Heart left ventricle (tissue), 16 donors: ENCODE data around the gene PSORS1C1. TPM values are rescaled to one million over a fixed set of nuclear protein-coding genes. Genes with fewer than 3 reads are reported as not detected.

ENCODE experiments used
- ATAC-seq, 4 donors: fragments of 200-7000 bp; cut with Tn5 transposase; one replicate each; pipeline ENCODE4 v1.9.1; 2020 to 2022; ENCODE audit warnings: moderate library complexity in 4 of 4, mild to moderate bottlenecking in 3 of 4, moderate number of reproducible peaks in 1 of 4
- DNase-seq, 5 donors: peaks; one replicate each; pipeline ENCODE4 v3.0.0-alpha.2; 2020
- H3K27ac ChIP-seq, 12 donors: fragments of 200-600 bp; sonication (generic) in 4 of 12; one replicate each; pipeline versions ENCODE4 v1.5.0 to v1.8.0; 2016 to 2022; ENCODE audit warnings: mild to moderate bottlenecking in 2 of 12
- H3K27me3 ChIP-seq, 9 donors: fragments of 200-600 bp; sonication (generic) in 2 of 9; one replicate each; pipeline versions ENCODE4 v1.5.1 to v1.8.0; 2016 to 2022; ENCODE audit warnings: mild to moderate bottlenecking in 3 of 9
- H3K36me3 ChIP-seq, 9 donors: fragments of 200-600 bp; sonication (generic) in 2 of 9; one replicate each; pipeline versions ENCODE4 v1.5.0 to v1.8.0; 2018 to 2022; ENCODE audit warnings: mild to moderate bottlenecking in 2 of 9
- H3K4me1 ChIP-seq, 12 donors: fragments of 200-600 bp; sonication (generic) in 4 of 12; one replicate each; pipeline versions ENCODE4 v1.5.0 to v1.8.0; 2016 to 2022; ENCODE audit warnings: mild to moderate bottlenecking in 3 of 12
- H3K4me3 ChIP-seq, 12 donors: fragments of 200-600 bp; sonication (generic) in 4 of 12; one replicate each; pipeline versions ENCODE4 v1.5.0 to v1.8.0; 2017 to 2022; ENCODE audit warnings: mild to moderate bottlenecking in 9 of 12, moderate library complexity in 4 of 12
- H3K9me3 ChIP-seq, 12 donors: fragments of 200-600 bp; sonication (generic) in 4 of 12; one replicate each; pipeline versions ENCODE4 v1.5.0 to v1.8.0; 2016 to 2022; ENCODE audit warnings: mild to moderate bottlenecking in 1 of 12
- POLR2A ChIP-seq, 2 donors: fragments of 450-650 bp; IDR thresholded peaks; one replicate each; pipeline ENCODE4 v1.6.1; 2017; ENCODE audit warnings: antibody characterized with exemption in 2 of 2, mild to moderate bottlenecking in 2 of 2, moderate library complexity in 2 of 2
- WGBS, 4 donors: extraction: QIAGEN DNeasy Blood & Tissue Kit in 2 of 4; methylation state at CpG; one replicate each; pipeline versions ENCODE4 v1.1.5 to v1.1.7; 2013 to 2018; 5-methylcytosine and 5-hydroxymethylcytosine counted together
- intact Hi-C, 10 donors: fragments of 100-400 bp; cut with DNase I; formaldehyde crosslinking; loops; one replicate each; pipeline versions ENCODE4 v1.11.1 to v1.14.2; 2022
- polyA plus RNA-seq, 2 donors: library from polyadenylated mRNA; stranded (reverse); fragments of 200-250 nt; gene quantifications; one replicate each; pipeline ENCODE4 v1.2.3, GENCODE V29; 2013
- total RNA-seq, 9 donors: library from RNA; depleted of rRNA in 2 of 9; stranded (reverse); fragments of >200 nt in 2 of 9; fragmentation: NEBNext Ultra II Directional in 3 of 9; extraction: Animal tissue kit (Norgen Biotek cat#: 25700) in 3 of 9; gene quantifications; one replicate each; pipeline versions ENCODE4 v1.1.0 to v1.2.4, GENCODE V29; 2016 to 2023
- TF ChIP-seq, protein P1 (sequence below), 12 donors: fragments of 200-600 bp; sonication (generic) in 4 of 12; IDR thresholded peaks; one replicate each; pipeline versions ENCODE4 v1.5.0 to v1.8.0; 2018 to 2022; ENCODE audit warnings: antibody characterized with exemption in 12 of 12, mild to moderate bottlenecking in 5 of 12
- donor health status: ischemic (EF 13 %, LVEDD 7.1; RV severe dilation, severe dysfunction).
- donor health status: healthy with polysubstance abuse.
- donor health status: DM: no; HTN: yes; CAD: no.
- donor health status: DM: no; HTN: no; CAD: no.
- donor health status: ischemic (EF 25% LVEDD 6.9; RV normal size, moderate dysfunction).
- donor health status: ischemic (EF 25% LVEDD 5.7; RV mildly dilated, moderate dysfunction).
- donor health status: healthy.
- donor health status: DM: yes; HTN: yes; CAD: no.
- donor health status: ischemic (EF 35%, LVEDD 5.7; RV mildly dilated, moderate dysfunction).
- donor health status: nonischemic (EF 11% LVEDD 7.7; RV severe dilation, severe dysfunction).
- donor health status: DM: yes; HTN: yes; CAD: no.
- donor health status: PGD.
- donor health status: ischemic (EF 29% LVEDD 5.4; RV normal size, mild dysfunction).
- donor health status: nonischemic (EF 23%, LVEDD 6.1; RV moderate dilation, normal function).

PSORS1C1 gene
- total and polyA plus RNA-seq, 11 donors = 0.37 to 5.8 (median 2.9) TPM

DNA sequence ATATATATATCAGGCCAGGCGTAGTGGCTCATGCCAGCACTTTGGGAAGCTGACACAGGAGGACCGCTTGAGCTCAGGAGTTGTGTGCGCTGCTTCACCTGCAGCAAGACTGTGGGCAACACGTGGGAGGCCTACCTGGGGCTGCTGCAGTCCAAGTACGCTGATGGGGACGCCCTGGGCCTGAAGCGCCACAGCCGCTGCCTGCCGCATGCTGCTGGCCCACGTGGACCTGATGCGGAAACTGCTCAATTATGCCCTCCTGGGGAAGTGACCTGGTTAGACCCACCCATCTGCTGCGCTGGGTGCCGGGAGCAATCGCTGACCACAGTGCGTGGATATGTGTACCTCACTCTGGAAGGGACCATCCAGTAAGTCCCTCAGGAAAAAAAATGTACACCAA is 26.0 kb downstream of the PSORS1C1 start:
- H3K27me3 ChIP-seq = no peaks in the 10 kb centered on the region
- H3K4me3 ChIP-seq = no peak overlapping the region
- H3K36me3 ChIP-seq = peaks cover 0 to 24% (median 0%) of the 10 kb centered on the region in 9 donors
- peaks cover 0 to 38% (median 24%) of the 10 kb centered on the region in 12 donors for H3K4me1 ChIP-seq
- WGBS, 4 donors = 86 to 98% (median 89%) methylated on average over 11 to 15 of the region's 15 CpGs
- intact Hi-C loops = loop anchor here in 1 of 10 donors (1.0 kb wide), 1 partner anchor 52 kb away; no protein-coding TSS in a partner anchor
- no peaks in the 10 kb centered on the region for H3K9me3 ChIP-seq
- ATAC-seq = no peak
- DNase-seq = no peak
- no peak overlapping the region for H3K27ac ChIP-seq
- TF ChIP-seq, protein P1, sequence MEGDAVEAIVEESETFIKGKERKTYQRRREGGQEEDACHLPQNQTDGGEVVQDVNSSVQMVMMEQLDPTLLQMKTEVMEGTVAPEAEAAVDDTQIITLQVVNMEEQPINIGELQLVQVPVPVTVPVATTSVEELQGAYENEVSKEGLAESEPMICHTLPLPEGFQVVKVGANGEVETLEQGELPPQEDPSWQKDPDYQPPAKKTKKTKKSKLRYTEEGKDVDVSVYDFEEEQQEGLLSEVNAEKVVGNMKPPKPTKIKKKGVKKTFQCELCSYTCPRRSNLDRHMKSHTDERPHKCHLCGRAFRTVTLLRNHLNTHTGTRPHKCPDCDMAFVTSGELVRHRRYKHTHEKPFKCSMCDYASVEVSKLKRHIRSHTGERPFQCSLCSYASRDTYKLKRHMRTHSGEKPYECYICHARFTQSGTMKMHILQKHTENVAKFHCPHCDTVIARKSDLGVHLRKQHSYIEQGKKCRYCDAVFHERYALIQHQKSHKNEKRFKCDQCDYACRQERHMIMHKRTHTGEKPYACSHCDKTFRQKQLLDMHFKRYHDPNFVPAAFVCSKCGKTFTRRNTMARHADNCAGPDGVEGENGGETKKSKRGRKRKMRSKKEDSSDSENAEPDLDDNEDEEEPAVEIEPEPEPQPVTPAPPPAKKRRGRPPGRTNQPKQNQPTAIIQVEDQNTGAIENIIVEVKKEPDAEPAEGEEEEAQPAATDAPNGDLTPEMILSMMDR (IDR thresholded peaks at IDR 0.05) = no peak
- no peak for TF ChIP-seq POLR2A (IDR thresholded peaks at IDR 0.05)

DNA sequence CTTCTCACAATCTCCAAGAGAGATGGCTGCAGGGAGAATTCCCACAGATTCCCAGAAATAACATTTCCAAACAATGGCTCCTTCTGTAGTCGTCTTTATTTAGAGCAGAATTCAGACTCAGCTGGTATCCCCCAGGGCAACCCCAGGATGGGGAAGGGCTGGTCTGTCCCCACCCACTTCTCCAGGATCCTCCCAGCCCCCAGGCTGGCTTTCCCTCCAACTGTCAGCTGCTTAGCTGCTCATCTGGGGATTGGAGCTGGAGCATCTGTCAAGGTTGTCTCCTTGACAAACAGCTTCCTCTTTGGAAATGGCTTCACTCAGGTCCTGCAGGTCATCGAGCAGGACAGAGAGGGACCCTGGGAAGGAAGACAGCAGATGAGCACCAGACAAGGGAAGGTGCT is 27.8 kb downstream of the PSORS1C1 start:
- TF ChIP-seq POLR2A (IDR thresholded peaks at IDR 0.05) = no peak
- TF ChIP-seq, protein P1 (IDR thresholded peaks at IDR 0.05) = no peak
- Histone ChIP-seq H3K9me3 (no peaks in the 10 kb centered on the region), H3K27ac (peak overlapping the region in 9 of 12 donors; percentile 22 to 82 (median 57)), H3K4me3 (no peak overlapping the region), H3K36me3 (peaks cover 0 to 34% (median 0%) of the 10 kb centered on the region in 9 donors), H3K4me1 (peaks cover 0 to 38% (median 23%) of the 10 kb centered on the region in 12 donors), H3K27me3 (no peaks in the 10 kb centered on the region)
- 37 to 64% (median 46%) methylated on average over 2 of the region's 2 CpGs for WGBS, 4 donors
- intact Hi-C loops = loop anchor here in 1 of 10 donors (2.0 kb wide), 1 partner anchor 44 kb away; no protein-coding TSS in a partner anchor
- DNase-seq = peak in 3 of 5 donors; percentile 58 to 64 (median 63)
- ATAC-seq = peak; percentile 4 to 60 (median 44)

DNA sequence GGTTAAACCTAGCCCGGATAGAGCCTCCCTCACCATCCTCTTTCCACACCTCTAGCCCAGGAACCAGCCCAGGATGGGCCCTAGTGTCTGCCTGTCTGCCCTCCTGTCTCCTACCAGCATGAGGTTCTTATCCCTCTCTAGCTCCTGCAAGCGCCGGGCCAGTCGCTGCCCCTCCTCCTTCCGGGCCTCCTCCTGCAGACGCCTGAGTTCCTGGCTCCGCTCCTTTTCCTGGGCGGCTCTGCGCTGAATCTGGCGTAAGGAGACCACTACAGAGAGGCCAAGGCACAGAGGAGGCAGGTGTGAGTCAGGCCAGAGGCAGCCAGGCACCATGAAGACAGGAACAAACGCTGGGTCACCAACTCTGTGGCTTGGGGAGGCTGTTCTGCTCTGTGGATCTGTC is 28.5 kb downstream of the PSORS1C1 start:
- intact Hi-C loops = loop anchor here in 2 of 10 donors (1.0 to 2.0 kb wide), 2 partner anchors 15 to 44 kb away; partner anchors contain the start of gene TCF19 (in 1 of the 2)
- DNase-seq (peak; percentile 50 to 83 (median 77)), ATAC-seq (peak; percentile 52 to 90 (median 87))
- TF ChIP-seq, protein P1 (IDR thresholded peaks at IDR 0.05) = no peak
- TF ChIP-seq POLR2A (IDR thresholded peaks at IDR 0.05) = peak in 1 of 2 donors; percentile 36
- 35 to 47% (median 42%) methylated on average over 9 to 11 of the region's 11 CpGs for WGBS, 4 donors
- peaks cover 0 to 34% (median 0%) of the 10 kb centered on the region in 9 donors for H3K36me3 ChIP-seq
- H3K27ac ChIP-seq = peak overlapping the region in 10 of 12 donors; percentile 38 to 82 (median 52)
- peaks cover 0 to 32% (median 16%) of the 10 kb centered on the region in 12 donors for H3K4me1 ChIP-seq
- H3K9me3 ChIP-seq = no peaks in the 10 kb centered on the region
- H3K4me3 ChIP-seq = no peak overlapping the region
- H3K27me3 ChIP-seq = no peaks in the 10 kb centered on the region

DNA sequence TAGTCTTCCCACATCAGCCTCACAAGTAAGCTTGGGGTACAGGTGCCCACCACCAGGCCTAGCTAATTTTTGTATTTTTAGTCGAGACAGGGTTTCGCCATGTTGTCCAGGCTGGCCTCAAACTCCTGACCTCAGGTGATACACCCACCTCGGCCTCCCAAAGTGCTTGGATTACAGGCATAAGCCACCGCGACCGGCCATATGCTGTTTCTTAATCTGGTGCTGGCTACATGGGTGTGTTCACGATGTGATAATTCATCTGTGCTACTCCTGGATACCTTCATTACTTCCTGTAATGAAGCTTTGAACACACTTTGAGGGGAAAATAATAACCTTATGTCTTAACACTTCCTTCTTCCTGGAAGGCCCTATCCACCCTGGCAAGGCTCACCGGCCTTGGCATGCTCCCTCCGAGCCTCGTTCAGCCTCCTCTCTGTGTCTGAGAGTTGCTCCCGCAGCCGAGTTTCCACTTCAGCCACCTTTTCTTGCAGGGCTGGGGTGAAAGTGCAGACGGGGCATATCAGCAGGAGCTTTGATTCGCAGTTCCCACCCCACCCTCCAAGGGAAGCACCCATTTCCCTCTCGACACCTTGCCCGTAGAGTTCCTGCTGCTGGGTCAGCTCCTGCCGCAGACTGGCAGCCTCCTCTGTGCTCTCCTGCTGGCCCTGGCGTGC is 29.8 kb downstream of the PSORS1C1 start:
- H3K36me3 ChIP-seq = peaks cover 0 to 38% (median 0%) of the 10 kb centered on the region in 9 donors

More for the DNA sequence above, 29.8 kb downstream of the PSORS1C1 start:
- Histone ChIP-seq H3K9me3 (no peaks in the 10 kb centered on the region), H3K4me1 (peaks cover 0 to 27% (median 15%) of the 10 kb centered on the region in 12 donors), H3K27ac (no peak overlapping the region), H3K4me3 (no peak overlapping the region), H3K27me3 (no peaks in the 10 kb centered on the region)
- no peak for TF ChIP-seq POLR2A (IDR thresholded peaks at IDR 0.05)
- intact Hi-C loops = no loop called here
- DNase-seq (no peak), ATAC-seq (no peak)
- WGBS, 4 donors = 88 to 93% (median 91%) methylated on average over 18 of the region's 18 CpGs
